Esophagus muscularis mucosa (tissue), 4 donors: ENCODE results near the gene GALNTL6. TPM values are rescaled to one million over a fixed set of nuclear protein-coding genes. Genes with fewer than 3 reads are reported as not detected.
A peak's percentile ranks its signal among the peaks of the same experiment; 100 is the strongest.

ENCODE experiments used
- DNase-seq: peaks from one replicate; pipeline ENCODE4 v3.0.0-alpha.2; 2017; ENCODE audit errors: extremely low spot score
- H3K27ac ChIP-seq, 4 donors: fragments of 200-600 bp; sonication (generic); replicated peaks in 1 of 4; 1 replicate in 3 of 4; 2 replicates in 1 of 4; pipeline ENCODE4 v1.5.1; 2016 to 2019; ENCODE audit warnings: mild to moderate bottlenecking in 1 of 4
- H3K27me3 ChIP-seq, 4 donors: fragments of 200-600 bp; sonication (generic); one replicate each; pipeline versions ENCODE4 v1.5.1 to v1.6.0; 2016 to 2019
- H3K36me3 ChIP-seq, 4 donors: fragments of 200-600 bp; sonication (generic); one replicate each; pipeline ENCODE4 v1.5.1; 2016 to 2019
- H3K4me1 ChIP-seq, 4 donors: fragments of 200-600 bp; sonication (generic); one replicate each; pipeline ENCODE4 v1.5.1; 2016 to 2019
- H3K4me3 ChIP-seq, 4 donors: fragments of 200-600 bp; sonication (generic); 1 replicate in 2 of 4; 2 replicates in 2 of 4; pipeline ENCODE4 v1.5.1; 2016 to 2019; ENCODE audit warnings: mild to moderate bottlenecking in 4 of 4, moderate library complexity in 1 of 4
- H3K9me3 ChIP-seq, 4 donors: fragments of 200-600 bp; sonication (generic); 1 replicate in 3 of 4; 2 replicates in 1 of 4; pipeline ENCODE4 v1.5.1; 2016 to 2019
- EP300 ChIP-seq: sonication (generic); formaldehyde crosslinking; IDR thresholded peaks from one replicate; pipeline ENCODE4 v1.6.1; 2017; ENCODE audit warnings: antibody characterized with exemption
- POLR2A ChIP-seq: fragments of 450-650 bp; IDR thresholded peaks from one replicate; pipeline ENCODE4 v1.6.1; 2017; ENCODE audit warnings: antibody characterized with exemption, moderate library complexity, mild to moderate bottlenecking, low read depth
- POLR2AphosphoS5 ChIP-seq, 2 donors: sonication (generic); formaldehyde crosslinking; IDR thresholded peaks; one replicate each; pipeline ENCODE4 v1.6.1; 2017; ENCODE audit warnings: antibody characterized with exemption in 2 of 2
- WGBS: methylation state at CpG from one replicate; pipeline ENCODE4 v1.1.5; 2018; 5-methylcytosine and 5-hydroxymethylcytosine counted together
- intact Hi-C: fragments of 100-400 bp; cut with DNase I; formaldehyde crosslinking; loops from one replicate; pipeline ENCODE4 v1.15.1; 2023
- total RNA-seq, 4 donors: library from RNA; depleted of rRNA; stranded (reverse); fragments of >200 nt; gene quantifications; one replicate each; pipeline versions ENCODE4 v1.1.0 to v1.2.1, GENCODE V29; 2016
- TF ChIP-seq, protein P1 (sequence below), 3 experiments: fragments of 200-600 bp in 2 of 3; fragments of 450-650 bp in 1 of 3; sonication (generic) in 2 of 3; IDR thresholded peaks; one replicate each; pipeline ENCODE4 v1.5.1; 2017 to 2019; ENCODE audit warnings: antibody characterized with exemption in 3 of 3, mild to moderate bottlenecking in 2 of 3, moderate library complexity in 1 of 3

Gene GALNTL6
- total RNA-seq, 4 donors from 2014 or later: 0.33 to 0.42 TPM; not detected in 2

DNA sequence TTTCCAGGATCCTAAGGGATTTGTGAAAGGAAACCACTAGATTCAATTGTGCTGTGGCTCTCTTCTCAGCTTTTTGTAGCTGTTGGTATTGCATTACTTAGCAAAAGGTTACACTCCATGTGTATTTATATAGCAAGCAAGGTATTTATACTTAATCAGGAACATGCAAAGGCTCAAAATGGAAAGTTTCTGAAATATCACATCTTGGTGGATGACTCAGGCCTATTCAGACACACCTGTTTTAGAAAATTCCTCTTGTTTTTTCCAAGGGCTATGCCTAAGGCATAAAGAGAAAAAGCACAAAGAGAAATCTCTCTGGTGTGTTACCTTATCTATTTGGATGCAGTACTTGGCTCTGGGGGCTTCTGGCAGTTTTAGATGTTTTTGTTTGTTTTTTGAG, 1211.0 kb downstream of the GALNTL6 start:
- Histone ChIP-seq H3K4me3 (no peak overlapping the region), H3K4me1 (peaks cover 0 to 3% (median 0%) of the 10 kb centered on the region in 4 donors), H3K27me3 (no peaks in the 10 kb centered on the region), H3K27ac (no peak overlapping the region), H3K9me3 (no peaks in the 10 kb centered on the region), H3K36me3 (no peaks in the 10 kb centered on the region)
- DNase-seq: peak; percentile 21
- intact Hi-C loops: loop anchor here (2.0 to 10.0 kb wide), 2 partner anchors 151 to 233 kb away; no protein-coding TSS in a partner anchor
- TF ChIP-seq, protein P1, sequence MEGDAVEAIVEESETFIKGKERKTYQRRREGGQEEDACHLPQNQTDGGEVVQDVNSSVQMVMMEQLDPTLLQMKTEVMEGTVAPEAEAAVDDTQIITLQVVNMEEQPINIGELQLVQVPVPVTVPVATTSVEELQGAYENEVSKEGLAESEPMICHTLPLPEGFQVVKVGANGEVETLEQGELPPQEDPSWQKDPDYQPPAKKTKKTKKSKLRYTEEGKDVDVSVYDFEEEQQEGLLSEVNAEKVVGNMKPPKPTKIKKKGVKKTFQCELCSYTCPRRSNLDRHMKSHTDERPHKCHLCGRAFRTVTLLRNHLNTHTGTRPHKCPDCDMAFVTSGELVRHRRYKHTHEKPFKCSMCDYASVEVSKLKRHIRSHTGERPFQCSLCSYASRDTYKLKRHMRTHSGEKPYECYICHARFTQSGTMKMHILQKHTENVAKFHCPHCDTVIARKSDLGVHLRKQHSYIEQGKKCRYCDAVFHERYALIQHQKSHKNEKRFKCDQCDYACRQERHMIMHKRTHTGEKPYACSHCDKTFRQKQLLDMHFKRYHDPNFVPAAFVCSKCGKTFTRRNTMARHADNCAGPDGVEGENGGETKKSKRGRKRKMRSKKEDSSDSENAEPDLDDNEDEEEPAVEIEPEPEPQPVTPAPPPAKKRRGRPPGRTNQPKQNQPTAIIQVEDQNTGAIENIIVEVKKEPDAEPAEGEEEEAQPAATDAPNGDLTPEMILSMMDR (IDR thresholded peaks at IDR 0.05): no peak
- TF ChIP-seq EP300 (no peak), POLR2AphosphoS5 (IDR thresholded peaks at IDR 0.05) (no peak), POLR2A (no peak)

DNA sequence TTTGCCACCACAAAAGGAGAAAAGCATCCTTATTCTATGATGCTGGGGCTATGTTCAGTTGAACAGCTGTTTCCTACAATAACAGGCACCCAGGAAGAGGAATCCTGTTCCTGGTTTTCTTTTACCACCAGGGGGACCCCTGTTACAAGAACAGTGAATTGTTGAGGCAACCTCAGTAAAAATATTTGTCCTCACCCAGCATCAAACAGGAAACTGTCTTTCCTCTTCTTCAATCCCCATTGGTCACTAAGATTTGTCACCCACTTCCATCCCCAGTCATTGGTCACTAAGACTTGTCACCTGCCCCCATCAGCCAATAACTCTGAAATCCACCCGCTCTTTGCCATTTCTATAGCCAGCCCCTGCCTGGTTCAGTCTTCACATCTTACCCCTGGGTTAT, 1211.9 kb downstream of the GALNTL6 start:
- peak; percentile 88 for DNase-seq
- WGBS: 94% methylated on average over 1 of the region's 1 CpG
- Histone ChIP-seq H3K9me3 (no peaks in the 10 kb centered on the region), H3K27ac (no peak overlapping the region), H3K4me3 (no peak overlapping the region), H3K4me1 (peaks cover 0 to 3% (median 0%) of the 10 kb centered on the region in 4 donors), H3K27me3 (no peaks in the 10 kb centered on the region), H3K36me3 (no peaks in the 10 kb centered on the region)
- TF ChIP-seq POLR2A (no peak), EP300 (no peak), POLR2AphosphoS5 (IDR thresholded peaks at IDR 0.05) (no peak)
- TF ChIP-seq, protein P1 (IDR thresholded peaks at IDR 0.05): peak; percentile 64 to 74 (median 71)
- intact Hi-C loops: loop anchor here (2.0 to 10.0 kb wide), 2 partner anchors 150 to 232 kb away; no protein-coding TSS in a partner anchor

DNA sequence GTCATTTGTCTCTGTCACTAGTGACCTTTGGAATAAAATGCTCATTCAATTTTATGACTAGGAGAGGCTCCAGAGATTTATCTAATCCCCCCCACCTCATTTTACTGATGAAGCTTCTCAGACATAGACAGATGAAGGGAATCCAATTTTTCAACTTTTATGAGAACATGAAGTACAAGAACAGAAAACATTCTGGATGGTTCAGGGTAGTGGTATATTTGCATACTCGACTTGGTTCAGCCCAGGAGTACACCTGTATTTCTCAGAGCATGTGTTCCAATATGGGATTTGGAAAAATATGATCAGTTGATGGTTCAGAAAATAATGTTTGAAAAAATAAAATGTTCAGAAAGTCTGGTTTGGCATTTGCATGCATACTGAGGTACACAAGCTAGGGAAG, 1224.0 kb downstream of the GALNTL6 start:
- WGBS: 91% methylated on average over 1 of the region's 1 CpG
- Histone ChIP-seq H3K4me3 (no peak overlapping the region), H3K27me3 (no peaks in the 10 kb centered on the region), H3K36me3 (no peaks in the 10 kb centered on the region), H3K9me3 (no peaks in the 10 kb centered on the region), H3K4me1 (peaks cover 0 to 17% (median 13%) of the 10 kb centered on the region in 4 donors), H3K27ac (no peak overlapping the region)
- intact Hi-C loops: no loop called here
- TF ChIP-seq POLR2AphosphoS5 (IDR thresholded peaks at IDR 0.05): no peak
- TF ChIP-seq EP300: no peak
- TF ChIP-seq, protein P1 (IDR thresholded peaks at IDR 0.05): no peak
- no peak for TF ChIP-seq POLR2A
- DNase-seq: no peak

DNA sequence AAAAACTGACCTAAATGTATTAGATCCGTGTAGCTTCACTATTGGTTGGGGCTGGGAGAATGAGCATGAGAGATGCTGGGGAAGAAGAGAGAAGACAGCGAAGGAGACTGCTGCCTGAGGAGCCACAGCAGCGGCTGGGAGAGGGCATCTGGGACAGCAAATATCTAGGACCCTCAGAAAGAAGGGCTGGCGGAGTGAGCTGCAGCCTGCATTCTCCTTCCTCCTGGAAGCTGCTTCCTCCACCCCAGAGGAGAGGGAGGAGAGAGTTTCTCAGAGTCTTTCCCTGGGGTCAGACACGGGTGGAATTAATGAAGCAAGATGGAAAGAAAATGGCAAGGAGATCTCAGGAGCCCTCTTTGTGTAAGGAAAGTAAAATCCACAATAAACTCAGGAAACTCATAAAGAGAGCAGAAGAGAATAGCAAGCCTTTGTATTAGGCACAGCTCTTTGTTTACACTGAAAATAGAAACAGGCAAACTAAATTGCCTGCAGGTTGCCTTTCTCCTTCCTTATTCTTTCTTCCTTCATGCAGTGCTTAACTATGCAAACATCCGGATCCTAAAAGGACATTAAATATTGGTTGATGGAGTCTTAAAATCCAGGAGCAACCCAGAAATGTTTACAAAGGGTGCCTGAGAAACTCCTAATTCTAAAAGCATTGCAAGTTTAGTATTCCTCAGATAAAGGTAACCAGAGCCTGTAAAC, 1225.1 kb downstream of the GALNTL6 start:
- TF ChIP-seq POLR2AphosphoS5 (IDR thresholded peaks at IDR 0.05) (no peak), POLR2A (no peak), EP300 (no peak)
- TF ChIP-seq, protein P1 (IDR thresholded peaks at IDR 0.05): no peak
- H3K27ac ChIP-seq: no peak overlapping the region
- DNase-seq: no peak
- intact Hi-C loops: no loop called here
- no peak overlapping the region for H3K4me3 ChIP-seq
- H3K36me3 ChIP-seq: no peaks in the 10 kb centered on the region
- peaks cover 0 to 17% (median 13%) of the 10 kb centered on the region in 4 donors for H3K4me1 ChIP-seq
- WGBS: 74% methylated on average over 6 of the region's 6 CpGs
- H3K9me3 ChIP-seq: no peaks in the 10 kb centered on the region
- no peaks in the 10 kb centered on the region for H3K27me3 ChIP-seq
